GM21423 (cell line): Measurements from ENCODE around the gene ANKRD52.
"Not testable (repeated sequence)": the region's sequence is repeated elsewhere in the genome, so short reads cannot be mapped to it uniquely, and the experiment has no call there.

Experiments used
- ATAC-seq: cut with Tn5 transposase; IDR thresholded peaks from one replicate; pipeline ENCODE4 v1.9.1; 2021; ENCODE audit warnings: mild to moderate bottlenecking, moderate library complexity; ENCODE audit not compliant: unreplicated experiment

ANKRD52 gene

GRCh38 chr12:56216461-56216860 lies 41.7 kb downstream of the ANKRD52 start:
- no peak for ATAC-seq

- no peak for ATAC-seq
Measured at GRCh38 chr12:56213878-56214277, 44.3 kb downstream of the ANKRD52 start.

- ATAC-seq, result no peak
Measured at GRCh38 chr12:56212361-56212760, 45.8 kb downstream of the ANKRD52 start.

- no peak for ATAC-seq
Measured at GRCh38 chr12:56208006-56208405, 50.2 kb downstream of the ANKRD52 start.

- no peak for ATAC-seq
Measured at GRCh38 chr12:56206452-56207166, 51.6 kb downstream of the ANKRD52 start.

GRCh38 chr12:56205445-56205844 lies 52.7 kb downstream of the ANKRD52 start:
- ATAC-seq, result no peak

GRCh38 chr12:56204275-56204674 lies 53.9 kb downstream of the ANKRD52 start:
- no peak for ATAC-seq

- ATAC-seq, result no peak
Measured at GRCh38 chr12:56202838-56203237, 55.3 kb downstream of the ANKRD52 start.

- no peak for ATAC-seq
Measured at GRCh38 chr12:56202366-56202765, 55.8 kb downstream of the ANKRD52 start.

GRCh38 chr12:56198836-56199235 lies 59.3 kb downstream of the ANKRD52 start:
- ATAC-seq, result no peak

- no peak for ATAC-seq
Measured at GRCh38 chr12:56197921-56198635, 60.1 kb downstream of the ANKRD52 start.

- not testable (repeated sequence) for ATAC-seq
Measured at GRCh38 chr12:56196818-56197550, 61.2 kb downstream of the ANKRD52 start.

- no peak for ATAC-seq
Measured at GRCh38 chr12:56193025-56193578, 65.1 kb downstream of the ANKRD52 start.

GRCh38 chr12:56192582-56192981 lies 65.6 kb downstream of the ANKRD52 start:
- no peak for ATAC-seq

- no peak for ATAC-seq
Measured at GRCh38 chr12:56190695-56191155, 67.5 kb downstream of the ANKRD52 start.

- ATAC-seq, result peak; percentile 39
Measured at GRCh38 chr12:56189918-56190694, 68.1 kb downstream of the ANKRD52 start.

- peak; percentile 72 for ATAC-seq
Measured at GRCh38 chr12:56189099-56189917, 68.9 kb downstream of the ANKRD52 start, which contains the start of gene SMARCC2. Gene SMARCC2 (minus strand): TSS chr12:56189483. CDS start chr12:56189461, 22 bp downstream.

- no peak for ATAC-seq
Measured at GRCh38 chr12:56188778-56189098, 69.4 kb downstream of the ANKRD52 start.

- ATAC-seq, result no peak
Measured at GRCh38 chr12:56188131-56188777, 69.9 kb downstream of the ANKRD52 start.
